ENCODE measurements around the gene ODAD3. TPM values are rescaled to one million over a fixed set of nuclear protein-coding genes. Genes with fewer than 3 reads are reported as not detected.
"Not testable (repeated sequence)": the region's sequence is repeated elsewhere in the genome, so short reads cannot be mapped to it uniquely, and the experiment has no call there.

ODAD3 gene
- total RNA-seq, 4 donors from 2014 or later, result not detected

DNA sequence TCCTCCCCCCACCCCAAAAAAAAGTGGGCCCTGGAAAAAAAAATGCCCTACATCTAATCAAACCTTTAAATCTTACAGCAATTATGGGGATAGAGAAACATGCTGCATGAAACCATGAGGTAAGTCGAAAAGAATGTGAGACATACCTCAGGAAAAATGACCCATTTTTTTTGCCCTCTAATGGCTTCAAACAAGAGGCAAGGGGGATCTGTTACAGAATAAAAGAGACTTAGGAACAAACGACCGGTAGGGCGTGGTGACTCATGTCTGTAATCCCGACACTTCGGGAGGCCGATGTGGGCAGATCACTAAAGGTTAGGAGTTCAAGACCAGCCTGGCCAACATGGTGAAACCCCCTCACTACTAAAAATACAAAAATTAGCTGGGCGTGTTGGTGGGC, 24.2 kb downstream of the ODAD3 start:
- no peak overlapping the region for H3K4me3 ChIP-seq
- no peaks in the 10 kb centered on the region for H3K4me1 ChIP-seq
- ATAC-seq (no peak), DNase-seq (no peak)
- in situ Hi-C loops (cut with MboI; ENCODE audit: low sequenced_read_pairs in 4 of 4) (no loop called here), intact Hi-C loops (cut with DNase I; ENCODE audit: low total_unique reads) (no loop called here)
- no peak for TF ChIP-seq POLR2A (IDR thresholded peaks at IDR 0.05)
- TF ChIP-seq, protein P1, sequence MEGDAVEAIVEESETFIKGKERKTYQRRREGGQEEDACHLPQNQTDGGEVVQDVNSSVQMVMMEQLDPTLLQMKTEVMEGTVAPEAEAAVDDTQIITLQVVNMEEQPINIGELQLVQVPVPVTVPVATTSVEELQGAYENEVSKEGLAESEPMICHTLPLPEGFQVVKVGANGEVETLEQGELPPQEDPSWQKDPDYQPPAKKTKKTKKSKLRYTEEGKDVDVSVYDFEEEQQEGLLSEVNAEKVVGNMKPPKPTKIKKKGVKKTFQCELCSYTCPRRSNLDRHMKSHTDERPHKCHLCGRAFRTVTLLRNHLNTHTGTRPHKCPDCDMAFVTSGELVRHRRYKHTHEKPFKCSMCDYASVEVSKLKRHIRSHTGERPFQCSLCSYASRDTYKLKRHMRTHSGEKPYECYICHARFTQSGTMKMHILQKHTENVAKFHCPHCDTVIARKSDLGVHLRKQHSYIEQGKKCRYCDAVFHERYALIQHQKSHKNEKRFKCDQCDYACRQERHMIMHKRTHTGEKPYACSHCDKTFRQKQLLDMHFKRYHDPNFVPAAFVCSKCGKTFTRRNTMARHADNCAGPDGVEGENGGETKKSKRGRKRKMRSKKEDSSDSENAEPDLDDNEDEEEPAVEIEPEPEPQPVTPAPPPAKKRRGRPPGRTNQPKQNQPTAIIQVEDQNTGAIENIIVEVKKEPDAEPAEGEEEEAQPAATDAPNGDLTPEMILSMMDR (IDR thresholded peaks at IDR 0.05 in 4 of 5, conservative IDR thresholded peaks at IDR 0.05 in 1 of 5), result no peak
- peaks cover 0 to 18% (median 0%) of the 10 kb centered on the region in 3 donors for H3K27me3 ChIP-seq
- H3K9me3 ChIP-seq, result no peaks in the 10 kb centered on the region
- H3K27ac ChIP-seq, result no peak overlapping the region
- H3K36me3 ChIP-seq, result no peaks in the 10 kb centered on the region

DNA sequence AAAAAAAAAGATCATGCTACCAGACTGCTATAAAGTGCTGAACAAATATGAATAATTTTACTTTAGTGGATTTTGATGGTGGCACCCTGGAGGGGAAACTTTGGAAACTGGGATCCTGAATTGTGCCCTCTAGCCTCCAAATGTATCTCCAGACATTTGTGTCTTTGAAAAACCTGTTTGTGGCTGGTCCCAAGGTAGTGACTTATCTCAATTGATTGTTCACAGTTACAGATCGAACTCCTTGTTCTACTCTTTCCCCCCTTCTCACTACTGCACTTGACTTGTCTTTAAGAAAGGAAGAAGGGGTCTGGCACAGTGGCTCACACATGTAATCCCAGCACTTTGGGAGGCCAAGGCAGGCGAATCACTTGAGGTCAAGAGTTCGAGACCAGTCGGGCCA, 26.3 kb downstream of the ODAD3 start:
- Histone ChIP-seq H3K9me3 (no peaks in the 10 kb centered on the region), H3K4me3 (no peak overlapping the region), H3K4me1 (no peaks in the 10 kb centered on the region), H3K27ac (no peak overlapping the region), H3K36me3 (no peaks in the 10 kb centered on the region), H3K27me3 (peaks cover 0 to 18% (median 0%) of the 10 kb centered on the region in 3 donors)
- ATAC-seq (no peak), DNase-seq (no peak)
- in situ Hi-C loops (cut with MboI; ENCODE audit: low sequenced_read_pairs in 4 of 4), result no loop called here
- intact Hi-C loops (cut with DNase I; ENCODE audit: low total_unique reads), result no loop called here
- TF ChIP-seq, protein P1 (IDR thresholded peaks at IDR 0.05 in 4 of 5, conservative IDR thresholded peaks at IDR 0.05 in 1 of 5), result no peak
- TF ChIP-seq POLR2A (IDR thresholded peaks at IDR 0.05), result no peak

DNA sequence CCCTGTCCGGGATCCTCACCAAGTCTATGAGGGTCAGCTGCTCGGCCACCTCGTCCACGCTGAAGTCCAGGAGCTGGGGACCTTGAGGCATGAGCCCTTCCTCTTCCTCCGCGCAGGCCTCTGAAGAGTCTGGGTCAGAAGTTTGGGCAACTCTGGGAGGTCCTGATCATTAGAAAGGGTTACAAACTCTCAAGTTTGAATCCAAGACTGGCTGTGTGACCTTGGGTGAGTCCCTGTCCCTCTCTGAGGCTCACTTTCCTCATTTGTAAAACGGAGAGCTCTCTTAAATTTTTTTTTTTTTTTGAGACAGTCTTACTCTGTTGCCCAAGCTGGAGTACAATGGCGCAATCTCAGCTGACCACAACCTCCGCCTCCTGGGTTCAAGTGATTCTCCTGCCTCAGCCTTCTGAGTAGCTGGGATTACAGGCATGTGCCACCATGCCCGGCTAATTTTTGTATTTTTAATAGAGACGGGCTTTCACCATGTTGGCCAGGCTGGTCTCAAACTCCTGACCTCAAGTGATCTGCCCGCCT, 28.2 kb downstream of the ODAD3 start:
- ATAC-seq; DNase-seq; H3K27ac ChIP-seq; in situ Hi-C loops (cut with MboI; ENCODE audit: low sequenced_read_pairs in 4 of 4); H3K4me3 ChIP-seq; H3K36me3 ChIP-seq; H3K4me1 ChIP-seq; H3K9me3 ChIP-seq; intact Hi-C loops (cut with DNase I; ENCODE audit: low total_unique reads): not testable (repeated sequence)
- H3K27me3 ChIP-seq, result peaks cover 0 to 18% (median 0%) of the 10 kb centered on the region in 3 donors

DNA sequence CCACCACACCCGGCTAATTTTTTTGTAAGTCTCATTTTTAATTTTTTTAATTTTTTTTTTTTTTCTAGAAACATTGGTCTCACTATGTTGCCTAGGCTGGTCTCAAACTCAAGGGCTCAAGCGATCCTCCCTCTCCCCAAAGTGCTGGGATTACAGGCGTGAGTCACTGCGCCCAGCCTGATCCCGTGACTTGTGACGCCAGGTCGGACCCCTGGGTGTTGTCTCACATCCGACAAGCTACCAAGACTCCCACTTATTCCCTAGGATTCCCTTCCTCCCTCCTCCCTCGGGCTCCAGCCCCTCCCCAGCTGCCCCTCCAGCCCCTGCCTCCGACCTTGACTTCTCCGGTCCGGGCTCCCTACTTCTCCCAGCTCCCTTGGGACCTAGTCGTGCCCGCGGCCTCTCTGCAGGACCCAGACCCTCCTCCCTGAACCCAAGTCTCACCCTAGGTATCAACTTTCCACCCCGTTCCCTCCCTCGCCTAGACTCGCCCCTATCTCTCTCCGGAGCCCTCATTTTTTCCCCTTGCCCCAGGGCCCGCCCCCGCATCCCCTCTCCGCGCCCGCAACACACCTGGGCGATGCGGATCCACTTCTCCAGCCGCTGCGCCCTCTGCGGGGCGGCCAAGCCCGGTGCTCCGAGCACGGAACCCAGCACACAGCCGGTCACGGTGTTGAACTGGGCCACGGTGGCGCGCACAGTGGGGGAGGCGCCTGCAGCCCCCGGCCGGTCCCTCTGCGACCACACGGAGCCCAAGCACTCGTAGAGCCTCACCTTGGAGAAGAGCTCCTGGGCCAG, 28.9 kb downstream of the ODAD3 start:
- Histone ChIP-seq H3K4me1 (no peaks in the 10 kb centered on the region), H3K27ac (peak overlapping the region in 2 of 4 donors; percentile 1 to 54), H3K36me3 (no peaks in the 10 kb centered on the region), H3K27me3 (peaks cover 0 to 18% (median 0%) of the 10 kb centered on the region in 3 donors), H3K9me3 (no peaks in the 10 kb centered on the region), H3K4me3 (no peak overlapping the region)
- in situ Hi-C loops (cut with MboI; ENCODE audit: low sequenced_read_pairs in 4 of 4), result no loop called here
- no peak for TF ChIP-seq POLR2A (IDR thresholded peaks at IDR 0.05)
- TF ChIP-seq, protein P1 (IDR thresholded peaks at IDR 0.05 in 4 of 5, conservative IDR thresholded peaks at IDR 0.05 in 1 of 5), result no peak
- intact Hi-C loops (cut with DNase I; ENCODE audit: low total_unique reads), result no loop called here
- DNase-seq (no peak), ATAC-seq (no peak)

DNA sequence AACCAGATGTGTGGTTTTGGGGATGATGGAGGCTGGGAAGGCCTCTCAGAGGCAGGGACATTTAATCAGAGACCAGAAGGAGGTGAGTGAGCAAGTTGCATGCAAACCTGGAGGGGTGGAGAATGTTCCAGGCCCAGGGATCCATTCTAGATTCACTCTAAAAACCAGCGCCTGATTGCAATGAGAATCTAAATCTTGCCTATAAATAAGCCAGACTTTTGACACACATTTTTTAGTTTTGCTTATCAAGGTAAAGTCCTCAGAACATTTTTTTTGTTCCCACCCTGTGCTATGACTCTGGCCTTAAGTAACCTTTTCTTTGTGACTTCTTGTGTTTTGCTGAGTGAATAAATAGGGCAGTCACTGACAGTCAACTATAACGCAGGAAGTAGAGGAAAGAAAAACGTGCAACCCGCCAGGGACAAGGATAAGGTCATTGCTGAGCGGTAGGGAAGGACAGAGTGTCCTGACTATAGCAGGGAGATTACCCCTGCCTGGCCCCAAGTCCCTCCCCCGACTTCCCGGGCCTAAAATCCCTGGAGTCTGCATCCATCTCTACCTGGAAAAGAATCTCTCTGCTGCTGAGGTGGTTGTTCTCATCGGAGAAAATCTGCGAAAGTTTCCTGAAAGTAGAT, 30.2 kb downstream of the ODAD3 start:
- in situ Hi-C loops (cut with MboI; ENCODE audit: low sequenced_read_pairs in 4 of 4) (no loop called here), intact Hi-C loops (cut with DNase I; ENCODE audit: low total_unique reads) (no loop called here)
- Histone ChIP-seq H3K27me3 (peaks cover 0 to 15% (median 0%) of the 10 kb centered on the region in 3 donors), H3K4me1 (no peaks in the 10 kb centered on the region), H3K9me3 (no peaks in the 10 kb centered on the region), H3K4me3 (no peak overlapping the region), H3K27ac (peak overlapping the region; percentile 44 to 61 (median 56)), H3K36me3 (no peaks in the 10 kb centered on the region)
- DNase-seq (no peak), ATAC-seq (peak; percentile 41 to 62)
- TF ChIP-seq, protein P1 (IDR thresholded peaks at IDR 0.05 in 4 of 5, conservative IDR thresholded peaks at IDR 0.05 in 1 of 5), result no peak
- no peak for TF ChIP-seq POLR2A (IDR thresholded peaks at IDR 0.05)

Measured in gastrocnemius medialis (tissue), 4 donors.